Lower leg skin (tissue), 3 donors: ENCODE results near the gene SLC9A3.

ENCODE experiments used
- POLR2A ChIP-seq, 2 donors: fragments of 450-650 bp; IDR thresholded peaks; one replicate each; pipeline ENCODE4 v1.6.1; 2016 to 2017; ENCODE audit warnings: antibody characterized with exemption in 2 of 2, mild to moderate bottlenecking in 1 of 2, moderate library complexity in 1 of 2
- TF ChIP-seq, protein P1 (sequence below), 3 donors: fragments of 450-650 bp; IDR thresholded peaks; one replicate each; pipeline ENCODE4 v1.5.1; 2016; ENCODE audit warnings: antibody characterized with exemption in 3 of 3, mild to moderate bottlenecking in 3 of 3, moderate library complexity in 2 of 3

GRCh38 chr5:463301-463700 lies 60.9 kb downstream of the SLC9A3 start:
- TF ChIP-seq, protein P1, sequence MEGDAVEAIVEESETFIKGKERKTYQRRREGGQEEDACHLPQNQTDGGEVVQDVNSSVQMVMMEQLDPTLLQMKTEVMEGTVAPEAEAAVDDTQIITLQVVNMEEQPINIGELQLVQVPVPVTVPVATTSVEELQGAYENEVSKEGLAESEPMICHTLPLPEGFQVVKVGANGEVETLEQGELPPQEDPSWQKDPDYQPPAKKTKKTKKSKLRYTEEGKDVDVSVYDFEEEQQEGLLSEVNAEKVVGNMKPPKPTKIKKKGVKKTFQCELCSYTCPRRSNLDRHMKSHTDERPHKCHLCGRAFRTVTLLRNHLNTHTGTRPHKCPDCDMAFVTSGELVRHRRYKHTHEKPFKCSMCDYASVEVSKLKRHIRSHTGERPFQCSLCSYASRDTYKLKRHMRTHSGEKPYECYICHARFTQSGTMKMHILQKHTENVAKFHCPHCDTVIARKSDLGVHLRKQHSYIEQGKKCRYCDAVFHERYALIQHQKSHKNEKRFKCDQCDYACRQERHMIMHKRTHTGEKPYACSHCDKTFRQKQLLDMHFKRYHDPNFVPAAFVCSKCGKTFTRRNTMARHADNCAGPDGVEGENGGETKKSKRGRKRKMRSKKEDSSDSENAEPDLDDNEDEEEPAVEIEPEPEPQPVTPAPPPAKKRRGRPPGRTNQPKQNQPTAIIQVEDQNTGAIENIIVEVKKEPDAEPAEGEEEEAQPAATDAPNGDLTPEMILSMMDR (IDR thresholded peaks at IDR 0.05): no peak
- no peak for TF ChIP-seq POLR2A (IDR thresholded peaks at IDR 0.05)
